ENCODE measurements around the gene MFSD2A. TPM values are rescaled to one million over a fixed set of nuclear protein-coding genes. Genes with fewer than 3 reads are reported as not detected.

Gene MFSD2A
- total RNA-seq, 1 donor from 2014 or later, result 4.6 TPM

DNA sequence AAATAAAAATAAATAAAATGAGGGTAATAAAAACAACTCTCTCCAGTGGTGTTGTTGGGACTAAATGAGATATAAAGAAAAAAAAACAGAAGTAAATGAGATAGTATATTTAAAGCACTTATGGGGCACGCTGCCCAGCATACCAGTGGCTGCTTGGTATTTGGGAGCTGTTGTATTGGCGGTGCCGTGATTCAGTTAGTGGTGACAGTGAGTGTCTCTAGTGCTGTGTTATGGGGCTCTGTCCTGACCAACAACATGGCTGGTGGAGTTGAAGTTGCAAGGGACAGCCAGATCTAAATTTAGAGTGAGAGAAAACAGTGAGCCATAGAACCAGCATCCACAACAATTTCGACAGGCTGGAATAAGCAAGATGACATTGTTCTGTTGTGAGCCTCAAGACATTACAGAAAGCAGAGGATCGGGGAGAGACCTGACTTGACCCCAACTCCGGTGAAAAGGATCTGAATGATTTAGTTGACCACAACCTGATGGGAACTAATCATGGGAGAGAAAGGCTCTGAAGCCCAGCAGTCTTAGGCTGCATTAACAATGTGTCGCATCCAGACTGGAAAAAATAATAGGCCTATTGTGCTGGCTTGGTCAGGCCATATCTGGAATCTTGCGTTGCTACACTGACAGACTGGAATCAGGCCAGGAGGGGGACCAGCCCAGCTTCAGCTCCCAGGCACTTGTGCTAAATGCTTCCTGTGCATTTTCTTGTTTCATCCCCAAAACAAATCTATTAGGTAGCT, 2.4 kb upstream of the MFSD2A start:
- DNase-seq (ENCODE audit: low read depth), result no peak
- Histone ChIP-seq H3K27me3 (ENCODE audit: control insufficient read depth, insufficient read depth, low read length) (no peaks in the 10 kb centered on the region), H3K36me3 (ENCODE audit: control insufficient read depth, insufficient read depth, low read length) (no peaks in the 10 kb centered on the region), H3K4me3 (ENCODE audit: low read depth, low read length) (no peak overlapping the region)
- TF ChIP-seq, protein P1, sequence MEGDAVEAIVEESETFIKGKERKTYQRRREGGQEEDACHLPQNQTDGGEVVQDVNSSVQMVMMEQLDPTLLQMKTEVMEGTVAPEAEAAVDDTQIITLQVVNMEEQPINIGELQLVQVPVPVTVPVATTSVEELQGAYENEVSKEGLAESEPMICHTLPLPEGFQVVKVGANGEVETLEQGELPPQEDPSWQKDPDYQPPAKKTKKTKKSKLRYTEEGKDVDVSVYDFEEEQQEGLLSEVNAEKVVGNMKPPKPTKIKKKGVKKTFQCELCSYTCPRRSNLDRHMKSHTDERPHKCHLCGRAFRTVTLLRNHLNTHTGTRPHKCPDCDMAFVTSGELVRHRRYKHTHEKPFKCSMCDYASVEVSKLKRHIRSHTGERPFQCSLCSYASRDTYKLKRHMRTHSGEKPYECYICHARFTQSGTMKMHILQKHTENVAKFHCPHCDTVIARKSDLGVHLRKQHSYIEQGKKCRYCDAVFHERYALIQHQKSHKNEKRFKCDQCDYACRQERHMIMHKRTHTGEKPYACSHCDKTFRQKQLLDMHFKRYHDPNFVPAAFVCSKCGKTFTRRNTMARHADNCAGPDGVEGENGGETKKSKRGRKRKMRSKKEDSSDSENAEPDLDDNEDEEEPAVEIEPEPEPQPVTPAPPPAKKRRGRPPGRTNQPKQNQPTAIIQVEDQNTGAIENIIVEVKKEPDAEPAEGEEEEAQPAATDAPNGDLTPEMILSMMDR (IDR thresholded peaks at IDR 0.05; ENCODE audit: insufficient read depth, low read length, poor library complexity, severe bottlenecking), result no peak

DNA sequence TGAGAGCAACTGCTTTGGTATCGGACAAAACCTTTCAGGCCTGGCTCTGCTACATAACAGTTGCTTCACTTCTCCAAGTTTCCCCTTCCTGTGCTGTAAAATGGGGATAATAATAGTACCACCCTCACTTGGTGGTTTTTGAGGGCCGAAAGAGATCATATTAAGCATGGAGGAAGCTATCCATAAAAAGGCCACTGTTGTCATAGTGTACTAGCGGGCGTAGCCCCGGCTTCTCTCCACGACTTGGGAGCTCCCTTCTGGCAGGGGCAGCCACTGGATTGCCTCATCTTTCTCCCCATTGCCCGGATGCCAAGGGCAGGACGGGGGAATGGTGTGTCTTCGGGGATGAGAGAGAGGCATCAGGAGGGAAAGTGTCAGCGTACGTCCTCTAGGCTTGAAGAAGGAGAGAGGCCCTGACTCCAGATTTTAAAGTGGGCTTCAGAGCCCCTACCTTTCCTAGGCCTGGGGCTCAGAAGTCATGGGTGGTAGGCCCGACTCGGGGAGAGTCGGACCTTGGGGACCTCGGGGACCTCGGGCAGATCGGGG, 548 bp upstream of the MFSD2A start:
- H3K36me3 ChIP-seq (ENCODE audit: control insufficient read depth, insufficient read depth, low read length), result no peaks in the 10 kb centered on the region
- H3K4me3 ChIP-seq (ENCODE audit: low read depth, low read length), result no peak overlapping the region
- TF ChIP-seq, protein P1 (IDR thresholded peaks at IDR 0.05; ENCODE audit: insufficient read depth, low read length, poor library complexity, severe bottlenecking), result no peak
- no peak for DNase-seq (ENCODE audit: low read depth)
- no peaks in the 10 kb centered on the region for H3K27me3 ChIP-seq (ENCODE audit: control insufficient read depth, insufficient read depth, low read length)

DNA sequence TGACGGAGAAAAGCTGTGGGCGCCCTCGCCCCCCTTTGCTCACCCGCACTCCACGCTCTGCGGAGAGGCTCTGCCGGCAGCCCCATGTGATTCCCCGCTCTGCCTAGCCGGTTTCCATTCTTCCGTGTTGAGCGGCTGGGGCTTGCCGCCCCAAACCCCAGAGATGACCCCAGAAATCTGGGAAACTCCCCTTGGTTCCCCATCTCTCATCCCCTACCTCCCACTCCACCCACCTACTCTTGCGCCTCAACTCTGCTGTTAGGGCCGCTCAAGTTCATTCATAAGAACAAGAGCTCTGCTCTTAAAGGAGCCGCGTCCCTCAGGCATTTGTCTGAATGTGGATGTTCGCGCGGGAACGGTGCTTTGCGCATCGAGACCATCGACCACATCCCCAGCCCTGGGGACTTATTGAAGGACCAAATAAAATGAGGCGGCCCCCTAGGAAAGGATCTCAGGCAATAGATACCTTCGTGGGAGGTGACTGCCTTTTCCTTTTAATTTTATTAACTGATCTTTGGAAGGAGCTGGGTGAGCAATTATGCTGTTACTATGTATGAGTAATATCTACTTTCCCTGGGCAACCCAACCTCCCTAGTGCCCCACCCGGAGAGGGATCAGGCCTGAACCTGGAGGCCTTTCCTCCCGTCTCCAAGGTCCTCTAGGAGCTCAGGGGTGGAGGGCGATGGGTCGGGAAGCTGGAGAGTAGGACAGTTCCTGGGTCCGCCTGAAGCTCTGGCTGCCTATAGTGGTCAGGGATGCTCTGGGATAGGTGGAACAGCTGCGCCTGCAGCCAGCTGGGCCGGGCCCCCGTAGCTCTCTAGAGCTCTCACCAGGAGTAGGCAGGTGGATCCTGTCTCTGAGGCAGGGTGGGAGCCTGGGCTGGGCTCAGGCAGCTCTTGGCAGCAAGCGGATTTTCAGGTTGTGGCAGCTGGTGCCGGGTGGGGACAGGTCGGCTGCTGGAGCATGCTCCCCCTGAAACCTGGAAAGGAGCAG, 898 bp downstream of the MFSD2A start:
- Histone ChIP-seq H3K4me3 (ENCODE audit: low read depth, low read length) (peak overlapping the region; percentile 75), H3K36me3 (ENCODE audit: control insufficient read depth, insufficient read depth, low read length) (peaks cover 3% of the 10 kb centered on the region), H3K27me3 (ENCODE audit: control insufficient read depth, insufficient read depth, low read length) (no peaks in the 10 kb centered on the region)
- TF ChIP-seq, protein P1 (IDR thresholded peaks at IDR 0.05; ENCODE audit: insufficient read depth, low read length, poor library complexity, severe bottlenecking), result no peak
- no peak for DNase-seq (ENCODE audit: low read depth)

DNA sequence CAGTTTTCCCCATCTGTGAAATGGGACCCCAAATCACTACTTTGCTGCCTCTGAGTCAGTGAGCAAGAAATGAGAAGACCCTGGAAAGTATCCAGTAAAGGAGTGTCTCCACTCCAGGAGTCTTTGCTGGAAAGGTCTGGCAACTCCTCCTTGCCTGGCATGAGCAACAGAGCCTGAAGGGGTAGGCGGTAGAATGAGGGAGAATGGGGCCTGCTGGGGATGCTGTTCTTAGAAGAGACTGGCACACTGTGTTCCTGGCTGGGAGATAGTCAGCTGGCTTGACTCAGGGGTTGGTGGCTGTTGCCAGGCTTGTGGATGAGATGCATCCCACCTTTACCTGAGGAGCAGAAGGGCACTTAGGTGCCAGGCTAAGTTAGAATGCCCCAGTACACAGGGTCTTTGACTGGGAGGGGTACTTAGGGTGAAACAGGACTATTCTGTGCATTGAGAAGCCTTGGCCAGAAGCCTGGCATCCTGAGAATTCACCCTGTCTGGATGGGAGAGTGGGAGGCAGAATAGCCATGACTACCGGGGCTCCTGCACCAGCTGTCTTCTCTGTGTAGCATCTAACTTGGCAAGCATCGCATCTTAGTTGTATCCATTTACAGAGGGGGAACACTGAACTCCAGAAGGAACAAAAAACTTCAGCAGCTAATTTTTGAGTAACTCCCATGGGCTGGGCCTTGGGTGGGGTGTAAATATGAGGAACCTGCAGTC, 2.5 kb downstream of the MFSD2A start:
- DNase-seq (ENCODE audit: low read depth), result no peak
- no peaks in the 10 kb centered on the region for H3K27me3 ChIP-seq (ENCODE audit: control insufficient read depth, insufficient read depth, low read length)
- H3K36me3 ChIP-seq (ENCODE audit: control insufficient read depth, insufficient read depth, low read length), result peaks cover 3% of the 10 kb centered on the region
- TF ChIP-seq, protein P1 (IDR thresholded peaks at IDR 0.05; ENCODE audit: insufficient read depth, low read length, poor library complexity, severe bottlenecking), result no peak
- H3K4me3 ChIP-seq (ENCODE audit: low read depth, low read length), result no peak overlapping the region

DNA sequence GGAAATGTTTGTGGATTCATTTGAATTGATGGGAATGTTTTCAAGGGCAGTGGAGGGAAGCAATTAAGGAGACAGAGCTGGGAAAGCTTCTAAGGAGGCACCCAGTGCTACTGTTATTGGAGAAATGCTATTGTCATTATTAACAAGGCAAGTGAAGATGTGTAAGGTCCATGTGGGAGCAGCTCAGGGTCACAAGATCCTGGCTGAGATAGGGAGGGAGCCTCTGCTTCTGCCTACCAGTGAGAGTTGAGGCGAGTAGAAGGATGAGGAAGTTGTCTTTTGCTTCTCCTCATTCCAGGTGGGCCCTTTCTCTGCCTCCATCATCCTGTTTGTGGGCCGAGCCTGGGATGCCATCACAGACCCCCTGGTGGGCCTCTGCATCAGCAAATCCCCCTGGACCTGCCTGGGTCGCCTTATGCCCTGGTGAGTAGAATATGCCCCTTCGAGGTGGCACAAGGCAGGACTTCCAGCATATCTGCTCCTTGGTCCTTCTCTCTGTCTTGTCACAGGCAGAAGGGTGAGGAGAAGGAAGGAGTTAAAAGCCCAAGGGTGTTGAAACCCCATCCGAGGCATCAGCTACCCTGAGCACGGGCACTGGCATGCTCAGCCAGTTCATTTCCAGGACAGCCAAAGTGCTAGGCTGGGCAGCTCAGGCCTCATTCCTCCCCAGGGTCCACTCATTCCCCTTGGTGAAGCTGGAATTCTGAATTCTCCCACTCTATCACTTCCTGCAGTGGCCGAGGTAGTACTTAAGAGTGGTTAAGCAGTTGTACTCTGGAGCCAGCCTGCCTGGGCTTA, 3.7 kb downstream of the MFSD2A start:
- Histone ChIP-seq H3K36me3 (ENCODE audit: control insufficient read depth, insufficient read depth, low read length) (peaks cover 3% of the 10 kb centered on the region), H3K4me3 (ENCODE audit: low read depth, low read length) (no peak overlapping the region)
- DNase-seq (ENCODE audit: low read depth), result no peak

More for the DNA sequence above, 3.7 kb downstream of the MFSD2A start:
- TF ChIP-seq, protein P1 (IDR thresholded peaks at IDR 0.05; ENCODE audit: insufficient read depth, low read length, poor library complexity, severe bottlenecking), result no peak
- H3K27me3 ChIP-seq (ENCODE audit: control insufficient read depth, insufficient read depth, low read length), result no peaks in the 10 kb centered on the region

Measured in kidney epithelial cell (primary cell).